ENCODE data around the gene SPRYD7.
"Not testable (repeated sequence)": the region's sequence is repeated elsewhere in the genome, so short reads cannot be mapped to it uniquely, and the experiment has no call there.

The SPRYD7 gene, protein sequence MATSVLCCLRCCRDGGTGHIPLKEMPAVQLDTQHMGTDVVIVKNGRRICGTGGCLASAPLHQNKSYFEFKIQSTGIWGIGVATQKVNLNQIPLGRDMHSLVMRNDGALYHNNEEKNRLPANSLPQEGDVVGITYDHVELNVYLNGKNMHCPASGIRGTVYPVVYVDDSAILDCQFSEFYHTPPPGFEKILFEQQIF

DNA sequence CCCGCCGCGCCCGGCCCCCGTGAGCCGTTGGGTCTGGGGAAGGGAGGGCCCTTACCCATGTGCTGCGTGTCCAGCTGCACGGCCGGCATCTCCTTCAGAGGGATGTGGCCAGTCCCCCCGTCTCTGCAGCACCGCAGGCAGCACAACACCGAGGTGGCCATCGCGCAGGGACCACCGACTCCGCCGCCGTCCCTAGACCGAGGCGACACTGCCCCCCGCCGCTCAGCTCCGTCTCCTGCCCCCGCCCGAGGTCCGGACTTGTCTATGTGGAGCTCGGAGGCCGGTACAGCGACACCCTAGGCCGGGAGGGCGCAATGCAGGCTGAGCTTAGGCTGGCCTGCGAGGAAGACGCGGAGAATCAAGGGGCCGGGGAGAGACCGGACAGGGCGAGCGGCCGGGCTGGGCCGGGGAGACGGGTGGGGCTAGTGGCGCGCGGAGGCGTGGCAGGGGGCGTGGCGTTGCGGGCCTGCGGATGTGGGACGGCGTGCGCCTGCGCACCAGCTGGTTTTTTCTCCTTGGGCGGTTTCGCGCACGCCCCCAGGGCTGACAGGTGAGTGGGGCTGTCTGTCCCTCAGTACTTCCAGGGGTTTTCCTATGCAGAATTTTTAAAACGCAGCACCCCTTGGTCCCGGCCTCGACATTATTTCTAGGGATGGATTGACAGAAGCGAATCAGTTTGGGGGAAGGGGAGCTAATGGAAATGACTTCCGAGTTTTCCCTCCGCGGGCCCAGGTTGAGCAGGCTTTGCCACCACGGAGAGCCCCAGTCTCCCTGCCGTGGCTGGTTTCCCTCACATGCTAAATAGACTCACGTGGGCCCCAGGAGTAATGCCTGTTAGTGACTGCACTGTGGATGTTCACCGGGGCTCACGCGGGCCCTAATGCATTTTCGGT lies at the start of gene SPRYD7:
SPRYD7 (minus strand) TSS at position 266 of the 893 bp plus-strand sequence; CDS start at position 161, 105 bp downstream.
- peak; percentile 95 for DNase-seq

DNA sequence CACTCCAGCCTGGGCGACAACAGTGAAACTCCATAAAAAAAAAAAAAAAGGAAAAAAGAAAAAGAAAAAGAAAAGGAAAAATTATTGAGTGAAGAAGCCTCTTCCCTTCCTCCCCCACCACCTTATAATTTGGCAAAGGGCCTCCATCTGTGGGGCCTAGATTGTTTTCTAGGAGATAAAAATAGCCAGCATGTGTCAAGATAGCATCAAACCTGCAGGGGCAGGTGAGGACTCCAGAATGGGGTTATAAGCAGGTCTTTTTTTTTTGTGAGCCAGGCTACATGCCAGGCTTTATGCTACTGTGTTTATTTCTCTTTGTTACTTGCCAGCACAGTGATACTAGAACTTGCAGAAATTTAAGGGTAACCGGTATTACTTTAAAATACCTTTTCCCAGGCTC lies 49.0 kb upstream of the SPRYD7 start:
- no peak for DNase-seq

DNA sequence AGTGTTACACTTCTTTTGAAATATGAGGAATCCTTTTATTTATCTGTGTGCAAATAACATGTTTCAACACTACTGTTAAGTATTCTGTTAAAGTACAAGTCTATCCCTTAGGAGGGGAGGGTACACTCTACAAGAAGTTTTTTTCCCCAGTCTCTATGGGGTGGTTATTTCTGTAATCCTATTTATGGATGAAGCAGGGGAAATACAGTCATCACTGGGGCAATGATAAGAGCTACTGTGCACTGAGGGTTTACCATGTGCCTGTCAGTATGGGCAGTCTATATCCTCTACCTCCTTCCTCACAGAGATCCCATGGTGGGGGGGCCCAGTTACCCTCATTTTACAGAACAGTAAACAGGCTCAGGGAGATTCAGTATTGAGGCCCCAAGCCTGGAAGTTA lies 44.1 kb upstream of the SPRYD7 start:
- DNase-seq: no peak

DNA sequence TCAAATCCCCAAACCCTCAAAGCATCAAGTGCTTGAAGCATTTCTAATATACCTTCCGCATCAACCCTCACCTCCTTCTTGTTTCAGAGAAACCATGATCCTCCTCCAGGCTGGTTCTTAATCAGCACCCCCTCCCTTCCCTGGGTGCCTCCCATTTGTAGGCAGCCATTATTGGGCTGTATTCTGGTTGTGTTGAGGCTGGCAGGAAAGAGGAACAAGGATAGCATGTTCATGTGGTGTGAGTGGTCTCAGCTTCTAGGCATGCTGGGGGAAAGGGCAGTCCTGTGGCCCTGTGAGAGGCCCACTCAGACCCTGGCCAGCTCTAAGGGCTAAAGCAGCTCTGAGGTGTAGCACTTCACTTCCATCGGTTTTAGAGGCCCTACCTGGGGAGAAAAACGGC lies 41.9 kb upstream of the SPRYD7 start:
- DNase-seq: no peak

DNA sequence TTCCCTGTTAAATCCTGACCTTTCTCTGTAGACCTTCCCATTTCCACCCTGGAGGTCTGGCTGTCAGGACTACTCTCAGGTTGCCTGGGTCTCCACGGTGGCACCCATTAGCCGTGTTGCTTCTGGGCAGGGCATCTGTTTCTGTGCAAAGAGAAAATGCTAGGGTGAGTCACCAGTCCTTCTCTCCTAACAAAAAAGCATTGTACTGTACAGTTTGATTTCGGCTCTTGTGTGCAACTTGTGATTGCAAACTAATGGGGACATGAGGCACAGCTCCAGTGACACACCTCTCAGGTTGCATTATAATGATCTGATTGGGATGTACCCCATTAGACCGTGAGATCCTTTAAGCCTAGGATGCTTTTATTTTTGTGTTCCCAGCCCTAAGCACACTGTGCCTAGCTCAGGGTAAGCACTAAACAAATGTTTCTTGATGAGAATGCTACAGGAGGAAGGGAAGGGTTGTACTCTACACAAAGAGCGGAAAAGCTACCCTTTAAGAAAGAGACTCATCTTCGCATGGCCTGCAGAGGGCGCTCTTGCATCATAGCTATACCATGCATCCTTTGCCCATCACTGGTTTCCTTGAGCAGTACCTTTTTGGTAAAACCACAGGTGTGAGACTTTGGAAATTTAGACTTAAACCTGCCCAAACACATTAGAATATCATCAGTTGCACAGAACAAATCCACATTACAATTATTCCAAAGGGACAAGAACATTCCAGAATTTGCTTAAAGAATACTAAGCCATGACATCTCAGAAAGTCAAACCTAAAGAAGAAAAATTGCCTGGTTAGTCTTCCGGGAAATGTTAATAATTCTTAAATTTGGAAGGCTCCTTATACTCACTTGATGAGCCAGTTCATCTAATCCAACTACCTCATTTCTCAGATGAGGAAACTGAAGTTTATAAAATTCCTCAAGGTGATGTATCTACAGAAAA lies 40.4 kb upstream of the SPRYD7 start:
- peak; percentile 76 for DNase-seq

DNA sequence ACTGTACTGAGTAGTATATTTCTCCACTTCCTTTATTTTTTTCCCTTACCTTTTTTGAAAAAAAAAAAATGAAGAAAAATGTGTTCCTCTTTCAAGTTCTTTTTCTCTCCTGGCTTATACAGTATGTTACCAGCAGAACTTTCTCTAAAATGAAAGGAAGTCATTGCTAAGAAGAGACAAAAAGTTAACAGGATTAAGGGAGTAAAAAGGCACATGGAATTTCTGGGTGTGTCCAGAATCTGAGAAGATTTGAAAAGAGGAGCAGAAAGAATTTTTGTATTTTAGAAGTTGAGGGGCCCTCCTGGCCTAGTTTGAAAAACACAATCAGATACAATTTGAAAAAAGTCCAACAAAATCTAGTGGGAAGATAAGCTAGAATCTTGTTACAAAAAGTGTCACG lies 39.7 kb upstream of the SPRYD7 start:
- DNase-seq: no peak

DNA sequence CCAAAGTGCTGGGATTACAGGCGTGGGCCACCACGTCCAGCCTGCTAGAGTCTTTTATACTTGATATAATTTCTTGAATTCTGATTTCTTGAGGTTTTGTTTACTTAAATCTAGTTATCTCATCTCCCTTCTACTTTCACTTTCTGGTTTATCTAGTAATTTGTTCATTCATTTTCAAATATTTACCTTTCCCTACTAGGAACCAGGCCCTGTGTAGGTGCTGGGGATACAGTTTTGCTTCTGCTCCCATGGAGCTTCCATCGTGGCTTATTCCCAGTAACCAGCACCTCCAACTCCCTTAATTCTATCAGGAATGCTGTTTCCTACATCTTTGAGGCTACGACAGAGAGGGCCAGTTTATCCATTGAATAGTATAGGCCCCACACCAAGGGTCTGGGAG lies 36.6 kb upstream of the SPRYD7 start:
- DNase-seq: no peak

DNA sequence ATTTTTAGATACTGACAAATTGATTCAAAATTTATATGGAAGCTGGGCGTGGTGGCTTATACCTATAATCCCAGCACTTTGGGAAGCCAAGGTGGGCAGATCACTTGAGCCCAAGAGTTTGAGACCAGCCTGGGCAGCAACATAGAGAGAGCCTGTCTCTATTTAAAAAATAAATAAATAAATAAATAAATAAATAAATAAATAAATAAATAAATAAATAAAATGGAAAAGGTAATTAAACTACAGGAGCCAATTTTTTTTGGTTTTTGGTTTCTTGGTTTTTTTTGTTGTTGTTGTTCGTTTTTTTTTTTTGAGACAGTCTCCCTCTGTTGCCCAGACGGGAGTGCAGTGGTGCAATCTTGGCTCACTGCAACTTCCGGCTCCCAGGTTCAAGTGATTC lies 31.3 kb upstream of the SPRYD7 start:
- DNase-seq: no peak

DNA sequence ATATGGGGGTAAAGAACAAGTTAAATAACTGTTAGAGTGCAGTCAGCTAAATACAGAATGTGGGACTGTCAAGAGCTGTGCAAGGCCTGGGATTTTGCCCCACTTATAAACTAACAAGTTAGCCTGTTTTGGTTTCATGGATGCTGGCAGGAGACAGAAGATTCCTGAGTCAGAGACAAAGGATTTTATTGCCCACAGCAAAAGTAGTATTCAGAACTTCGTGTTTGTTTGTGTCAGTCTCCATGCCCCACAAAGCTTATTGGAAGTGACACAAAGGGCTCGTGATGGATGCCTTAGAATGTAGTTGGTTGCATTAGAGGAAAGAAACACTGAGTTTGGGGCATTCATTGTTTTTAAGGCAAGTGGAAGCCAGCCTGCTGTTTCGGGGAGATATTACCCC lies 22.2 kb upstream of the SPRYD7 start:
- no peak for DNase-seq

DNA sequence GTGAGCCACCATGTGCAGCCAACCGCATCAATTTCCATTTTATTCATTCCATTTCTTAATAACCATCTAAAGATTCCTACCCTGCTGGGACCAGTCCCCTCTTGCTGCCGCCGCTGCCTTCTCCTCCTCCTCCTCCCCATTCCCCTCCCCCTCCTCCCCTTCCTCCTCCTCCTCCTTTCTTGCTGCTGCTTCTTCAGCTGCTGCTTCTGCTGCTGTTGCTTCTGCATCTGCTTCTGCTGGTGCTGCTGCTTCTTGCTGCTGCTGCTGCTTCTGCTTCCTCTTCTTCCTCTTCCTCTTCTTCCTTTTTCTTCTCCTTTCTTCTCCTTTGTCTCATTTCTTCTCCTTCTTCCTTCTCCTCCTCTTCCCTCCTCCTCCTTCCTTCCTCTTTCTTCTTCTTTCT lies 20.0 kb upstream of the SPRYD7 start:
- DNase-seq: no peak

DNA sequence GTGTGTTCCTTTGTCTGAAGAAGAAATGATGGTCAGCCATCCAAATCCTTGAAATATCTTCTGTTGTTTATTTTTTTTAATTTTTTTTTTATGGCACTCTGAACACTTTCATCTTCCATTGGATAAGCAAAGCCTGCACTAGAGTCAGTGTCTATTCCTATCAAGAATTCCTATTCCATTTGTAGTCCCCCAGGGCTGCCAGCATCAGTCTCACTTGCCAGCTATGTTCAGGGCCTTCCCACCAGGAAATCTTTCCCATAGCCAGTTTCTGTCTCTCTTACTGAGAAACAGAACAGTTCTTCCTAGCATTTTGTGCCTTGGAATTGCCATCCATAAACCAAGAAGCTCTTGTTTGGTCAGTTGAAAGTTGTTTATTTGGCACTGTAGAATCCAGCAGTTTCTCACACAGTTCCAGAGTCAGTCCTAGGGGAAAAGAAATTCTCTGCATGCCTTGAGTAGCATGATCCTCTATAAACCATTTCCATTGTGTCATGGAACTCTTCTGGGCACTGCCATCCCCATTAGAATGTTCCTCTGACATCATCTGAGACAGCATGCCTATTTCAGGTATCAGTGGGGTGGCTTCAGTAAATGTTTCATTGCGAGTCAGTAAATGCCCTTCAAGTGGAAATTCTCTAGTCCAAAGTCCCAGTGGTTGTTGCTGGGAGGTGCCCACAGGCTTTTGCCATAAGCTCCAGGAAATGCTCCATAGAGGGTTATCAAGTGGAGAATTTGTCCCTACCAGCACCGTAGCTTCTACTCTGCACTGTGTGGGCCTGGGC lies 18.7 kb upstream of the SPRYD7 start:
- no peak for DNase-seq

DNA sequence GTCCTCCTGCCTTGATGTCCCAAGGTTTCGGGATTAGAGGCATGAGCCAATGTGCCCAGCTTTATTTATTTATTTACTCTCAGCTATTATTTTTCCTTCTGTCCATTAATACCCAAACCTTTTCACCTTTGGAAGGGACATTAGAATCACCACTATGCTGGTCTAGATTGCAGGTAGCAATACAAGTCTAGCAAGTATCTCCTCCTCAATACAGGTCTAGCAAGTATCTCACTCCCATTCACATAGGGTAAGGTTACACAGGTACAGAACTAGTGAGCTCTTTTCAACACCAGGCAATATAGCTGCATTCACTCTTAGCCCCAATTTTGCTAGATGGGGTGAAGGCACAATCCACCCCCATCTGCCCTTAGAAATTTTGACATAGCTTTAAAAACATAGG lies 17.4 kb upstream of the SPRYD7 start:
- DNase-seq: no peak

DNA sequence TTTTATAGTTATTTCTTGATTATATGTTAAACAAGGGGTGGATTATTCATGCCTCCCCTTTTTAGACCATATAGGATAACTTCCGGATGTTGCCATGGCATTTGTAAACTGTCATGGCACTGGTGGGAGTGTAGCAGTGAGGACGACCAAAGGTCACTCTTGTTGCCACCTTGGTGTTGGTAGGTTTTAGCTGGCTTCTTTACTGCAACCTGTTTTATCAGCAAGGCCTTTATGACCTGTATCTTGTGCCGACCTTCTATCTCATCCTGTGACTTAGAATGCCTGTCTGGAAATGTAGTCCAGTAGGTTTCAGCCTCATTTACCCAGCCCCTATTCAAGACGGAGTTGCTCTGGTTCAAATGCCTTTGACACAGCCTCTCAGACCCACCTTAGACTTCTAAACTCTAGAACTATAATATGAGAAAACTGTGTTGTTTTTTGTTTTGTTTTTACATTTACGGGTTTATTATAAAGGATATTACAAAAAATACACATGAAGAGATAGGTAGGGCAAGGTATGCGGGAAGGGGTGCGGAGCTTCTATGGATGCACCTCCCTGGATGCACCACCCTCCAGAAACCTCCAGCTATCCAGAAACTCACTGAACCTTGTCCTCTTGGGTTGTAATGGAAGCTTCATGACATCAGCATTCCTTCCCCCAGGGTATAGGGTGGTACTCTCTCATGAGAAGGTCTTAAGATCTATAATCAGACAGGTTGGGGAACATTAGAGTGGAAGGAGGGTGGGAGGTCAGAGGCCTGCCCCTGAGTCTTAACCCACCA lies 15.8 kb upstream of the SPRYD7 start:
- DNase-seq: no peak

DNA sequence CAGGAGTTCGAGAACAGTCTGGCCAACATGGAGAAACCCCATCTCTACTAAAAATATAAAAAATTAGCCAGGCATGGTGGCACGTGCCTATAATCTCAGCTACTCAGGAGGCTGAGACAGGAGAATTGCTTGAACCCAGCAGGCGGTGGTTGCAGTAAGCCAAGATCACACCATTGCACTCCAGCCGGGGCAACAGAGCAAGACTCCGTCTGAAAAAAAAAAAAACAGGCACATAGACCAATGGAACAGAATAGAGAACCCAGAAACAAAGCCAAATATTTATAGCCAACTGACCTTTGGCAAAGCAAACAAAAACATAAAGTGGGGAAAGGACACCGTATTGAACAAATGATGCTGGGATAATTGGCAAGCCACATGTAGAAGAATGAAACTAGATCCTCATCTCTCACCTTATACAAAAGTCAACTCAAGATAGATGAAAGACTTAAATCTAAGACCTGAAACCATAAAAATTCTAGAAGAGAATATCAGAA lies 12.7 kb upstream of the SPRYD7 start:
- not testable (repeated sequence) for DNase-seq

DNA sequence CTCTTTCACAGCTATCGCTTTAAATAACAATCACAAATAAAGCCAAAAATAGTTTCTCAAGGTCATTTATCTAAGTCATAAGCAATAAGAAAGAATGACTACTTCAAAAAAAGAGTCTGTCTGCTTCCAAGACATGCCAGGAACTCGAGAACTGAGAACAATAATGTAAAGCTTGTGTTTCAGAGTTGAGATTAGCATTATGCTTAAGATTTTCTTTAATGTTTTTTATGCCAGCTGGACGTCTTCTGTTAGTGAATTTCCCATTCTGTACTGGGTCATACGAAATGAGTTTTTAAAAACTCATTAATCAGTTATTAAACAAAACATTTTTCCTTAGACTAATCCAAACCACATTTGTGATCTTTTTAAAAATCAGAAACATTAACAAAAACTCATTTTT lies 3.2 kb upstream of the SPRYD7 start:
- no peak for DNase-seq

DNA sequence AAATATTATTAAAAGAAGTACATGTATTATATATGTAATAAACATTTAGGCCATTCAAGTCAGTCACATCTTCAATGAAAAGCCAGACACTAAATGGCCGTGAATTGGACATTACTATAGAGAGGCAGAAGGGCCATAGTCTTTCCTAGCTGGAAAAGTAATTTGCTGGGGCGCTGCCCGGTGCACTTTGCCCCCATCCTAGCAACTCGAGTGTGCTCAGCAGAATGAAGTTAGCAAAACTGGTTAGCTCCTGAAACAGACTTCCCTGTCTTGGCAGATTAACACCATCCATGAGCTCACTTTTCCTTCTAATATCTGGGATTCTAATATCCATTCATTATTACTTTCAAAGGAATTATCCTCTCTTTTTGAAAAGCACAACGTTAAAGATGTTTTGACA lies 2.8 kb upstream of the SPRYD7 start:
- DNase-seq: no peak

DNA sequence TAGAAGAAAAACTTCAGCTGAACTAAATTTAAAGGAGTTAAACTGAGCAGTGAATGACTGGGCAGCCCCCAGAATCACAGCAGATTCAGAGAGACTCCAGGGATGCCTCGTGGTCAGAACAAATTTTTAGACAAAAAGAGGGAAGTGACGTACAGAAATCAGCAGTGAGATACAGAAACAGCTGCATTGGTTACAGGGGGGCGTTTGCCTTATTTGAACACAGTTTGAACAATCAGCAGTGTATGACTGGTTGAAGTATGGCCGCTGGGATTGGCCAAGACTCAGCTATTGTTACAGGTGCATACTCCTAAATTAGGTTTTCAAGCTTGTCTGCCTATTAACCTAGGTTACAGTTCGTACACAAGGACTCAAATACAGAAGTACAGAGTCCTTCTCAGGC lies 2.2 kb upstream of the SPRYD7 start:
- no peak for DNase-seq

DNA sequence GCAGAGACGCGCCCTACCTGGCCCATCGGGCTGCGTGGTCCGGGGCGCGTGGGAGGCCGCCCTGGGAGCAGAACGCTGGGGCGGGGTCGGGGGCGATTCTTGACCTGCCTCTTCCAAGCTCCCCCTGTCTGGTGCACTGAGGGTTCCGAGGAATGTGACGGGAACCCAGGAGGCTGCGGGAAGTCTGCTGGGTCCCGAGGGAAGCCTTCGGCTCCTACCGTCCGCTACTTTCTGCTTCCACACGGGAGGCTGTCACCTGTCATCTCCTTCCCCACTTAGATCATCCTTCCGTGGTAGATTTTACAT lies 781 bp upstream of the SPRYD7 start:
- no peak for DNase-seq

DNA sequence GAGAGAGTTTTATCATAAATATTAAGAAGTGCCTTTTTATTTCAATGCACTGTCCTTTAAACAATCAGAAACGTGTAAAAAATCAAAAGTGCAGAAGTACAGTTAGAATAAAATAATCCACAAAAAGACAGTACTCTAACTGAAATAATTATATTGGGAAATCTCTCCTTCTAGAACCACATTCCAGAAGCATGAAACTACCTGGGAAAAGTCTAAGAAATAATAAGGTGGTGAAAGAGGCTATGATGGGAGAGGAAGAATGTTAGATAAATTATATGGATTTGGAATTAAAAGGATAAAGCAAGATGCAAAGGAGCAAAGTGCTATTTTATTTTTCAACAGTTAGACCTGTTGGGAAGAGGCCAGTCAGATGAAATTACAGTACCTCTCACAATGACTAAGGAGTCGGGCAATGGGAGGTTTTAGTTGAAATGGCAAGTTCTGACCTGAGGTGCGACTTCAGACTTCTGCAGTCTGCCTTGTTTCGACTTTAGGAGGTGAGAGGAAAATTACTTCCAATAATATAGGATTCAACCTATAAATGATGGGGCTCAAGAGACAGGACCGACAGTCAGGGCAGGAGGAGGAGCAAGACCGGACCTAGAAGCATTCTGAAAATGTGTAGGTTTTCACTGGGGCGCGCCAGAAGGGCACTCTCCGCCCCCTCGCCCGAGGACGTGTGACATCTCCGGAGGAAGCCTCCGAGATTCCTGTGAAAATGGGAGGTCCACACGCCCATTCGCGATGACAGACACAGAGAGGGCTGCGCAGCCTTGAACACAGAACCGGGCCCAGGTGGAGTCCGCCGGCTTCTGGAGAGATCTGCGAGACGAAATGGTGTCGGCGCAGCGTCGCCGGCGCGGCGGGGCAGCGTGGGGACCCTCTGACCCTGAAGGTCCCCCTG lies 717 bp downstream of the SPRYD7 start:
- DNase-seq: peak; percentile 32

DNA sequence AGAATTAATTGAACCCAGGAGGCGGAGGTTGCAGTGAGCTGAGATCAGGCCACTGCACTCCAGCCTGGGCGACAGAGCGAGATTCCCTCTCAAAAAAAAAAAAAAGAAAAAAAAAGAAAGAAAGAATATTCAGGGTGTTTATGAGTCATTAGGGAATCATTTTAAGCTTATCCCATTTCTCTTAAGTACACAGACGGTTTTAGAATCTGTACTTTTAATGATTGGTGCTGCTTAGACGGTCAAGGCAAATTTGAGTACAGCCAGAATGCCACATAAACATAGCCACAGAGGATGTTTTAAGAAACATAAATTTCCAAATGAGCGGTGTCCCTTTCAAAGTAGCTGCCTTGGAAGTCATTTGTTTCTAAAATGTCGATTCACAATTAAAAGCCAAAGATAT lies 2.6 kb downstream of the SPRYD7 start:
- no peak for DNase-seq

DNA sequence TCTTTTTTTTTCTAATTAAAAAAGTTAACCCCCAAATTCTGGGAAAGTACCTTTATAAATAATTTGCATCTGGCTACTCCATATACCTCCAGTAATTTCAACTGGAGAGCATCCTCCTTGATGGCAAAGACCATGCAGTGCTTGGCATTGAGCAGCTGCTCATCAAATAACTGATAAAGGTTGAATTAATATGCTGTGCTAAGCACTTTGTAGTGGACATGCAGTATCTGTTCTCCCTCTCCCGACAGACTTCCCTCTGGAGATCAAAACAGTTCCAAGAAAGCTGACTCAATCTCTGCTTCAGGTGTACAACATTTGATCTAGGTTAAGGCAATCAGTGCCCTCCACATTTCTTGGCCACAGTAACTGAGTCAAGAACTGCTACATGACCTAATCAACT lies 3.3 kb downstream of the SPRYD7 start:
- no peak for DNase-seq

All from activated CD8-positive, alpha-beta memory T cell treated with anti-CD3 and anti-CD28 coated beads, Interleukin-2, amount 50 U/mL, for 4 hours (primary cell).